HCT116 (cell line): ENCODE data around the gene TTLL11. TPM values are rescaled to one million over a fixed set of nuclear protein-coding genes. Genes with fewer than 3 reads are reported as not detected.

ENCODE experiments used
- ATAC-seq: fragments of 200-7000 bp; cut with Tn5 transposase; 2 replicates; pipeline ENCODE4 v1.9.1; 2020; ENCODE audit warnings: mild to moderate bottlenecking, moderate library complexity
- BruUV-seq: library from RNA; stranded (reverse); fragments of 400-500 nt; replicated peaks from 2 replicates; lab custom pipeline; 2021; lab: Mats Ljungman, UMichigan
- CTCF ChIA-PET: fragments of 300-600 bp; sonication (Branson Sonifier 250); formaldehyde crosslinking; loops from one replicate; lab custom pipeline; 2021; ENCODE audit warnings: antibody characterized with exemption; lab: Charles Lee
- POLR2A ChIA-PET: fragments of 300-600, 350-600 bp; sonication (Branson Sonifier 250); formaldehyde crosslinking; loops from one replicate; lab custom pipeline; 2021; ENCODE audit warnings: antibody characterized with exemption; lab: Charles Lee
- RAD21 ChIA-PET, 2 experiments: fragments of 300-600 bp; sonication (Branson Sonifier 250); formaldehyde crosslinking; loops; one replicate each; lab custom pipeline; 2023; ENCODE audit warnings: low total read pairs in 2 of 2; ENCODE audit not compliant: uncharacterized antibody in 2 of 2, unreplicated experiment in 2 of 2, low non-redundant PET in 1 of 2; lab: Charles Lee
- DNase-seq: peaks from one replicate; pipeline ENCODE4 v3.0.0-alpha.2; 2010; ENCODE audit warnings: low read depth, low spot score
- H2AFZ ChIP-seq: fragments of 200-600 bp; shearing (Covaris generic), sonication (generic); 2 replicates; pipeline ENCODE4 v1.6.1; 2017; ENCODE audit warnings: low read depth, mixed run types, mixed read lengths, antibody characterized with exemption, low read length; ENCODE audit not compliant: poor library complexity, severe bottlenecking
- H3K27ac ChIP-seq: 2 replicates; pipeline ENCODE4 v1.5.1; 2012; ENCODE audit warnings: low read depth, low read length
- H3K27me3 ChIP-seq: fragments of 200-600 bp; sonication (generic); 2 replicates; pipeline ENCODE4 v1.6.1; 2016; ENCODE audit warnings: mixed run types, low read length, mixed read lengths; ENCODE audit not compliant: insufficient read depth
- H3K36me3 ChIP-seq, 2 experiments: fragments of 200-500 bp in 1 of 2; fragments of 200-600 bp in 1 of 2; sonication (Bioruptor generic) in 1 of 2; sonication (generic) in 1 of 2; 2 replicates each; pipeline versions ENCODE4 v1.5.1 to v1.6.1; 2014 to 2016; ENCODE audit warnings: low read length in 2 of 2, inconsistent platforms in 1 of 2, mixed read lengths in 1 of 2, mixed run types in 1 of 2; ENCODE audit not compliant: insufficient read depth in 2 of 2, control insufficient read depth in 1 of 2
- H3K4me1 ChIP-seq, 2 experiments: fragments of 200-600 bp in 1 of 2; sonication (generic) in 1 of 2; 2 replicates each; pipeline versions ENCODE4 v1.5.1 to v1.6.1; 2012 to 2017; ENCODE audit warnings: low read length in 2 of 2, inconsistent platforms in 1 of 2, mild to moderate bottlenecking in 1 of 2, mixed read lengths in 1 of 2, mixed run types in 1 of 2, moderate library complexity in 1 of 2; ENCODE audit not compliant: insufficient read depth in 2 of 2, control insufficient read depth in 1 of 2
- H3K4me2 ChIP-seq: fragments of 200-600 bp; sonication (generic); 2 replicates; pipeline ENCODE4 v1.6.1; 2017; ENCODE audit warnings: mixed run types, low read length, mixed read lengths
- H3K4me3 ChIP-seq, 2 experiments: fragments of 200-600 bp in 1 of 2; sonication (generic) in 1 of 2; replicated peaks in 1 of 2; 2 replicates each; pipeline ENCODE4 v1.5.1; 2011 to 2016; ENCODE audit warnings: low read length in 2 of 2, control low read depth in 1 of 2, low read depth in 1 of 2, mild to moderate bottlenecking in 1 of 2, mixed read lengths in 1 of 2, mixed run types in 1 of 2
- H3K79me2 ChIP-seq: fragments of 200-600 bp; sonication (generic); 2 replicates; pipeline ENCODE4 v1.6.1; 2017; ENCODE audit warnings: mild to moderate bottlenecking, mixed run types, low read length, moderate library complexity, mixed read lengths; ENCODE audit not compliant: insufficient read depth
- H3K9ac ChIP-seq: fragments of 200-600 bp; sonication (generic); 2 replicates; pipeline ENCODE4 v1.6.1; 2016; ENCODE audit warnings: low read length, mixed read lengths
- H3K9me2 ChIP-seq: fragments of 200-600 bp; sonication (generic), shearing (Covaris generic); 2 replicates; pipeline ENCODE4 v1.6.1; 2017; ENCODE audit warnings: mixed run types, mild to moderate bottlenecking, moderate library complexity; ENCODE audit not compliant: insufficient read depth
- H3K9me3 ChIP-seq, 2 experiments: fragments of 200-500 bp in 1 of 2; fragments of 200-600 bp in 1 of 2; sonication (Bioruptor generic) in 1 of 2; sonication (generic) in 1 of 2; 2 replicates each; pipeline ENCODE4 v1.6.1; 2014 to 2017; ENCODE audit warnings: low read length in 2 of 2, mixed read lengths in 2 of 2, inconsistent platforms in 1 of 2, low read depth in 1 of 2, mild to moderate bottlenecking in 1 of 2, mixed run types in 1 of 2, moderate library complexity in 1 of 2; ENCODE audit not compliant: control insufficient read depth in 1 of 2, insufficient read depth in 1 of 2
- H4K20me1 ChIP-seq: fragments of 200-600 bp; sonication (generic), shearing (Covaris generic); 2 replicates; pipeline ENCODE4 v1.6.1; 2017; ENCODE audit warnings: mixed run types, mild to moderate bottlenecking, moderate library complexity; ENCODE audit not compliant: insufficient read depth
- ATF3 ChIP-seq: IDR thresholded peaks from 2 replicates; pipeline ENCODE4 v1.6.1; 2012
- CEBPB ChIP-seq: IDR thresholded peaks from 2 replicates; pipeline ENCODE4 v1.6.1; 2012; ENCODE audit warnings: low read depth
- FOSL1 ChIP-seq: IDR thresholded peaks from 2 replicates; pipeline ENCODE4 v1.6.1; 2012; ENCODE audit warnings: low read depth
- POLR2A ChIP-seq: IDR thresholded peaks from 2 replicates; pipeline ENCODE4 v1.7.0; 2011; ENCODE audit warnings: borderline replicate concordance; ENCODE audit not compliant: insufficient read depth, insufficient read length; ENCODE audit errors: extremely low read depth
- POLR2AphosphoS5 ChIP-seq: IDR thresholded peaks from 2 replicates; pipeline ENCODE4 v1.6.1; 2011; ENCODE audit warnings: mild to moderate bottlenecking, low read depth, low read length, moderate library complexity
- REST ChIP-seq: IDR thresholded peaks from 2 replicates; pipeline ENCODE4 v1.6.1; 2012; ENCODE audit warnings: low read depth
- SIN3A ChIP-seq: IDR thresholded peaks from 2 replicates; pipeline ENCODE4 v1.6.1; 2012; ENCODE audit warnings: low read depth
- YY1 ChIP-seq: IDR thresholded peaks from 2 replicates; pipeline ENCODE4 v1.6.1; 2011; ENCODE audit warnings: low read length, low read depth, moderate library complexity, mild to moderate bottlenecking; ENCODE audit not compliant: insufficient replicate concordance; ENCODE audit errors: extremely low read depth
- ZFX ChIP-seq: fragments of 450-650 bp; IDR thresholded peaks from 2 replicates; pipeline ENCODE4 v1.6.1; 2017
- intact Hi-C: fragments of 100-400 bp; cut with micrococcal nuclease; formaldehyde crosslinking; loops from 2 replicates; pipeline ENCODE4 v1.10.0; 2022
- total RNA-seq: library from RNA; stranded (reverse); gene quantifications from one replicate; pipeline ENCODE4 v1.2.1, GENCODE V29; 2021; ENCODE audit not compliant: unreplicated experiment

Gene TTLL11
- total RNA-seq, 1 experiment from 2014 or later: 2.2 TPM

GRCh38 chr9:121852651-121853616 lies 240.2 kb downstream of the TTLL11 start:
- POLR2A ChIA-PET: no interaction called here
- BruUV-seq: no TSS peak
- TF ChIP-seq CEBPB: no peak
- TF ChIP-seq YY1: no peak

GRCh38 chr9:121852241-121852640 lies 240.9 kb downstream of the TTLL11 start:
- H3K36me3 ChIP-seq: no peaks in the 10 kb centered on the region
- no peak overlapping the region for H2AFZ ChIP-seq
- ChIA-PET POLR2A (no interaction called here), RAD21 (no interaction called here), CTCF (no interaction called here)
- H3K9me3 ChIP-seq: no peaks in the 10 kb centered on the region
- DNase-seq: no peak
- H3K9me2 ChIP-seq: no peaks in the 10 kb centered on the region
- H3K9ac ChIP-seq: no peak overlapping the region
- H4K20me1 ChIP-seq: no peaks in the 10 kb centered on the region
- no TSS peak for BruUV-seq
- no peak overlapping the region for H3K4me2 ChIP-seq
- intact Hi-C loops: no loop called here
- H3K27ac ChIP-seq: no peak overlapping the region
- H3K27me3 ChIP-seq: no peaks in the 10 kb centered on the region
- no peak for TF ChIP-seq POLR2AphosphoS5
- TF ChIP-seq FOSL1: no peak
- TF ChIP-seq SIN3A: no peak
- TF ChIP-seq REST: no peak
- TF ChIP-seq ATF3: no peak
- no peak for TF ChIP-seq ZFX
- TF ChIP-seq POLR2A: no peak
- no peak overlapping the region for H3K4me3 ChIP-seq
- no peaks in the 10 kb centered on the region for H3K4me1 ChIP-seq
- no peak for ATAC-seq
- H3K79me2 ChIP-seq: no peaks in the 10 kb centered on the region

More at GRCh38 chr9:121852651-121853616, 240.2 kb downstream of the TTLL11 start:
- intact Hi-C loops: no loop called here
- no peaks in the 10 kb centered on the region for H4K20me1 ChIP-seq
- DNase-seq (no peak), ATAC-seq (no peak)
- CTCF ChIA-PET: no interaction called here
- H3K27ac ChIP-seq: no peak overlapping the region
- H3K4me2 ChIP-seq: no peak overlapping the region
- H3K4me3 ChIP-seq: no peak overlapping the region
- H3K27me3 ChIP-seq: no peaks in the 10 kb centered on the region
- no peak overlapping the region for H2AFZ ChIP-seq
- no peaks in the 10 kb centered on the region for H3K36me3 ChIP-seq
- H3K9me3 ChIP-seq: no peaks in the 10 kb centered on the region
- RAD21 ChIA-PET: no interaction called here
- H3K4me1 ChIP-seq: no peaks in the 10 kb centered on the region
- no peaks in the 10 kb centered on the region for H3K9me2 ChIP-seq
- no peaks in the 10 kb centered on the region for H3K79me2 ChIP-seq
- H3K9ac ChIP-seq: no peak overlapping the region
